ENCODE data around the gene DPH1. TPM values are rescaled to one million over a fixed set of nuclear protein-coding genes. Genes with fewer than 3 reads are reported as not detected.
A peak's percentile ranks its signal among the peaks of the same experiment; 100 is the strongest.

The DPH1 gene
- total RNA-seq, 4 donors from 2014 or later: 47.2 to 59.9 (median 57.7) TPM

DNA sequence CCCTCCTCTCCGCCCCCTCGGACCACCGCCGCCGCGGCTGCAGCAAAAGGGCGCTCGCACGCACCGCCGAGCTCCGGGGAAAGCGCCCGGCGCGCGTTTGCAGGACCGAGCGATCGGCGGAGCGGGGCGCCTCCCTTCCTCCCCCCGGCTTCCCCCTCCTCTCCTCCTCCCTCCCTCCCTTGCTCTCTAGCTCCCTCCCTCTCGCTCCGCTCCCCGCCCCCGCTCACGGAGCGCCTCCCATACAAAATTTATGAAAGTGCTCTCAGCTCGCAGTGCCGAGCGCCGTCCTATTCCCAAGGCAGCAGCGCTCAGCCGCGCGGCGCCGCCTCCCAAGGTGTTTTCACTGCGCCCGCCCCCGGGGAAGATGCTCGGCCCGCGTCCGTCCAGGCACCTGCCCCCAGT, 4.7 kb upstream of the DPH1 start, which contains the start of gene RTN4RL1:
TSS of gene RTN4RL1 (minus strand) at position 115 of the 402 bp plus-strand sequence. CDS start 469 bp downstream, outside the sequence.
- in situ Hi-C loops (cut with MboI; ENCODE audit: low sequenced_read_pairs in 4 of 4) (loop anchor here (5.0 to 25.0 kb wide), 5 partner anchors 110 to 363 kb away; partner anchors contain the start of gene PRPF8 (in 1 of the 4)), intact Hi-C loops (cut with DNase I; ENCODE audit: low total_unique reads) (no loop called here)
- Histone ChIP-seq H3K36me3 (no peaks in the 10 kb centered on the region), H3K27ac (peak within 1 kb of the TSS; percentile 65 to 79 (median 74)), H3K4me3 (peak within 1 kb of the TSS; percentile 60 to 75 (median 63)), H3K9me3 (no peaks in the 10 kb centered on the region), H3K4me1 (peaks cover 17 to 21% of the 10 kb centered on the region in 2 donors), H3K27me3 (no peaks in the 10 kb centered on the region)
- DNase-seq (peak; percentile 47 to 61), ATAC-seq (peak; percentile 34 to 38)
- TF ChIP-seq, protein P1, sequence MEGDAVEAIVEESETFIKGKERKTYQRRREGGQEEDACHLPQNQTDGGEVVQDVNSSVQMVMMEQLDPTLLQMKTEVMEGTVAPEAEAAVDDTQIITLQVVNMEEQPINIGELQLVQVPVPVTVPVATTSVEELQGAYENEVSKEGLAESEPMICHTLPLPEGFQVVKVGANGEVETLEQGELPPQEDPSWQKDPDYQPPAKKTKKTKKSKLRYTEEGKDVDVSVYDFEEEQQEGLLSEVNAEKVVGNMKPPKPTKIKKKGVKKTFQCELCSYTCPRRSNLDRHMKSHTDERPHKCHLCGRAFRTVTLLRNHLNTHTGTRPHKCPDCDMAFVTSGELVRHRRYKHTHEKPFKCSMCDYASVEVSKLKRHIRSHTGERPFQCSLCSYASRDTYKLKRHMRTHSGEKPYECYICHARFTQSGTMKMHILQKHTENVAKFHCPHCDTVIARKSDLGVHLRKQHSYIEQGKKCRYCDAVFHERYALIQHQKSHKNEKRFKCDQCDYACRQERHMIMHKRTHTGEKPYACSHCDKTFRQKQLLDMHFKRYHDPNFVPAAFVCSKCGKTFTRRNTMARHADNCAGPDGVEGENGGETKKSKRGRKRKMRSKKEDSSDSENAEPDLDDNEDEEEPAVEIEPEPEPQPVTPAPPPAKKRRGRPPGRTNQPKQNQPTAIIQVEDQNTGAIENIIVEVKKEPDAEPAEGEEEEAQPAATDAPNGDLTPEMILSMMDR (IDR thresholded peaks at IDR 0.05 in 4 of 5, conservative IDR thresholded peaks at IDR 0.05 in 1 of 5): no peak
- peak in 1 of 2 donors; percentile 50 for TF ChIP-seq POLR2A (IDR thresholded peaks at IDR 0.05)

DNA sequence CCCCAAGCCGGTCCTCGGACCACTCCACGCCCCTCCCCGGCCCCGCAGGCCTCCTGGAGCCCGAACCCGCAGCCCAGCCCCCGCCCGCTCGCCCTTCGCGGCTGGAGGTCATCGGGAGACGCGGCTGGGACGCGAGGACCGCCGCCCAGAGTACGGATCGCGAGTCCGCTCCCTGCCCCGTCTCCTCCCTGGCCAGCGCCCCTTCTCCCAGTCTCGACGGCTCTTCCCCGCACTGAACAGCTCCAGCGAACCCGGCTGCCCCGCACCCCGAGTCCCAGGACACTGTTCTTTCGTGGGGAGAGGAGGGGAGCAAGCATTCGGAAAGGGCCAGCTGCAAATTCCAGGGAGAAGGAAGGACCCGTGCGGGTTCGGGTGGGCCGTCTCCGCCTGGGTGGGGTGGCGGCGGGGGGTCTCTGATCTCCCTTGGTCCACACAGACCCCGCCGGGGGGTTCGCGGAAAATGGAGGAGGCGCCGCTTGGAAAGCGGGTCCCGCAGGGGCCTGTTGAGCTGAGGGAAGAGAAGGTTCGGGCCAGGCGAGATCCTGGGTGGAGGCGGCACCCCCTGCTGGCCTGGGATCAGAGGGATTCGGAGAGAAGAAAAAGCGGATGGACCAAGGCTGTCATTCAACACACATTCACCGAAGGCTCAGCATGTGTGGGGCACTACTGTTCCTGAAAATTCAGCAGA, 4.2 kb upstream of the DPH1 start:
- in situ Hi-C loops (cut with MboI; ENCODE audit: low sequenced_read_pairs in 4 of 4): loop anchor here (5.0 to 25.0 kb wide), 5 partner anchors 111 to 363 kb away; partner anchors contain the start of gene PRPF8 (in 1 of the 4)
- intact Hi-C loops (cut with DNase I; ENCODE audit: low total_unique reads): loop anchor here (1.0 kb wide), 1 partner anchor 117 kb away; no protein-coding TSS in a partner anchor
- peak overlapping the region; percentile 65 to 79 (median 74) for H3K27ac ChIP-seq
- TF ChIP-seq, protein P1 (IDR thresholded peaks at IDR 0.05 in 4 of 5, conservative IDR thresholded peaks at IDR 0.05 in 1 of 5): peak; percentile 67 to 77 (median 73)
- no peak for TF ChIP-seq POLR2A (IDR thresholded peaks at IDR 0.05)
- ATAC-seq (peak; percentile 25 to 35), DNase-seq (peak; percentile 55 to 73)
- no peaks in the 10 kb centered on the region for H3K36me3 ChIP-seq
- no peaks in the 10 kb centered on the region for H3K9me3 ChIP-seq
- H3K27me3 ChIP-seq: no peaks in the 10 kb centered on the region
- peaks cover 19 to 20% of the 10 kb centered on the region in 2 donors for H3K4me1 ChIP-seq
- H3K4me3 ChIP-seq: peak overlapping the region; percentile 60 to 75 (median 63)

DNA sequence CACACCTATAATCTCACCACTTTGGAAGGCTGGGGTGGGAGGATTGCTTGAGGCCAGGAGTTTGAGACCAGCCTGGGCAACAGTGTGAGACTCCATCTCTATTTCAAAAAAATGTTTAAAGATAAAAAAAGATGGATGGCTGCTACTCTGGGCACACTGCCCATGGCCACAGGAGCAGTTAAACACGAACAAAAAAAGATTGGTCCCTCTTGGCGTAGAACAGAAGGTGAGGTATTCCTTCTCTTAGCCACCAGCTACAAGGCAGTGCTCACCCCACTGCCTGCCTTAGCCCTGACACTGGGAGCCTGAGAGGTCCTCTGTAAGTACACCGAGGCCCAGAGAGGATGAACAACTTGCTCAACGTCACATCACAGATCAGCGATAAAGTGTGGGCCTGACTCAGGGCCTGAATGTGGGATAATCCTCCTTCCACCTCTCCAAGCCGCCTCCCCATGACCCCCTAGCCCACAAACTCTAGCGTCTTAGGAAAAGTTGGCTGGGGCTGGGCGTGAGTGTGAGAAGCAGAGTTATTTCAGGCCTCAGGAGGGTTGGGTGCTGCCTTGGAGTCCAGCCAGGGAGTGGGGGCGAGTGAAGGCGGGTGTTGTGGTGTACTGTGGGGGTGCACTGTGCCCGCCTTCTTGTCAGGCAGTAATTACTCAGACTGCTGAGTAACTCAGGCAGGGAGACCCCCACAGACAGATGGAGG, 2.3 kb upstream of the DPH1 start:
- in situ Hi-C loops (cut with MboI; ENCODE audit: low sequenced_read_pairs in 4 of 4) (loop anchor here (5.0 to 25.0 kb wide), 5 partner anchors 113 to 365 kb away; partner anchors contain the start of gene PRPF8 (in 1 of the 4)), intact Hi-C loops (cut with DNase I; ENCODE audit: low total_unique reads) (no loop called here)
- H3K36me3 ChIP-seq: no peaks in the 10 kb centered on the region
- no peaks in the 10 kb centered on the region for H3K9me3 ChIP-seq
- H3K27ac ChIP-seq: no peak overlapping the region
- peaks cover 25 to 39% of the 10 kb centered on the region in 2 donors for H3K4me1 ChIP-seq
- no peaks in the 10 kb centered on the region for H3K27me3 ChIP-seq
- no peak overlapping the region for H3K4me3 ChIP-seq
- TF ChIP-seq, protein P1 (IDR thresholded peaks at IDR 0.05 in 4 of 5, conservative IDR thresholded peaks at IDR 0.05 in 1 of 5): no peak
- no peak for TF ChIP-seq POLR2A (IDR thresholded peaks at IDR 0.05)
- no peak for ATAC-seq
- DNase-seq: no peak

DNA sequence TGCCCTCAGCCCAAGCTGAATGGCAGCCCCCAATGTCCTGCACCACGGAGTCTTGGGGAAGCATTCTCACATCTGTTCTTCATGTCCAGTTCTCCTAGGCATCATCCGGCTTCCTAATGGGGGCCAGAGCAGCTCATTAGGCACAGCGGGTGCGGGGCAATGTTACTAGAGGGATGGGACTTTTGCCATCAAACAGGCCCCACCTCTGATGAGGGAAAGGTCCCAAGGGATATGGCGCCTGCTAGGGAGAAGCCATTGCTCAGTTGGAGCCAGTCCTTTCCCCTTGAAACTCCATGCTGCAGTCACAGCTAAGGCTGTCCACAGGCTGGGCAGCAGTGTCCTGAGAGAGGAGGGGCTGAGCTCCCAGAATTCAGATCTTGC, 1.7 kb upstream of the DPH1 start:
- intact Hi-C loops (cut with DNase I; ENCODE audit: low total_unique reads): no loop called here

More for the DNA sequence above, 1.7 kb upstream of the DPH1 start:
- peaks cover 25 to 41% of the 10 kb centered on the region in 2 donors for H3K4me1 ChIP-seq
- no peak for DNase-seq
- TF ChIP-seq, protein P1 (IDR thresholded peaks at IDR 0.05 in 4 of 5, conservative IDR thresholded peaks at IDR 0.05 in 1 of 5): no peak
- no peak for TF ChIP-seq POLR2A (IDR thresholded peaks at IDR 0.05)
- H3K4me3 ChIP-seq: no peak overlapping the region
- H3K27ac ChIP-seq: no peak overlapping the region
- H3K27me3 ChIP-seq: no peaks in the 10 kb centered on the region
- no peaks in the 10 kb centered on the region for H3K9me3 ChIP-seq
- in situ Hi-C loops (cut with MboI; ENCODE audit: low sequenced_read_pairs in 4 of 4): loop anchor here (5.0 to 25.0 kb wide), 5 partner anchors 113 to 366 kb away; partner anchors contain the start of gene PRPF8 (in 1 of the 4)
- H3K36me3 ChIP-seq: no peaks in the 10 kb centered on the region
- ATAC-seq: no peak
